PFSK-1 (cell line): ENCODE results near the gene NPW.

Experiments
- FOXP2 ChIP-seq: optimal IDR thresholded peaks from 2 replicates; pipeline ENCODE3; 2011; ENCODE audit warnings: borderline replicate concordance, control low read depth, inconsistent platforms; ENCODE audit not compliant: insufficient read depth; ENCODE audit errors: extremely low read length, extremely low read depth
- POLR2AphosphoS5 ChIP-seq: IDR thresholded peaks from 2 replicates; pipeline ENCODE4 v1.6.1; 2012; ENCODE audit warnings: low read depth, mild to moderate bottlenecking, control low read depth, low read length, moderate library complexity
- SIN3A ChIP-seq: IDR thresholded peaks from 2 replicates; pipeline ENCODE4 v1.6.1; 2012; ENCODE audit warnings: mild to moderate bottlenecking, low read length, moderate library complexity, borderline replicate concordance; ENCODE audit not compliant: insufficient read depth
- TAF1 ChIP-seq: IDR thresholded peaks from 2 replicates; pipeline ENCODE4 v1.6.1; 2012; ENCODE audit warnings: low read length, control low read depth, borderline replicate concordance; ENCODE audit not compliant: insufficient read depth
- TF ChIP-seq, protein P1 (sequence below), 2 experiments: IDR thresholded peaks; 2 replicates each; pipeline versions ENCODE4 v1.6.1 to v1.8.0; 2011 to 2012; ENCODE audit warnings: low read depth in 2 of 2, low read length in 2 of 2, control low read depth in 1 of 2, inconsistent platforms in 1 of 2, mild to moderate bottlenecking in 1 of 2, moderate library complexity in 1 of 2; ENCODE audit not compliant: insufficient read depth in 1 of 2

Gene NPW

DNA sequence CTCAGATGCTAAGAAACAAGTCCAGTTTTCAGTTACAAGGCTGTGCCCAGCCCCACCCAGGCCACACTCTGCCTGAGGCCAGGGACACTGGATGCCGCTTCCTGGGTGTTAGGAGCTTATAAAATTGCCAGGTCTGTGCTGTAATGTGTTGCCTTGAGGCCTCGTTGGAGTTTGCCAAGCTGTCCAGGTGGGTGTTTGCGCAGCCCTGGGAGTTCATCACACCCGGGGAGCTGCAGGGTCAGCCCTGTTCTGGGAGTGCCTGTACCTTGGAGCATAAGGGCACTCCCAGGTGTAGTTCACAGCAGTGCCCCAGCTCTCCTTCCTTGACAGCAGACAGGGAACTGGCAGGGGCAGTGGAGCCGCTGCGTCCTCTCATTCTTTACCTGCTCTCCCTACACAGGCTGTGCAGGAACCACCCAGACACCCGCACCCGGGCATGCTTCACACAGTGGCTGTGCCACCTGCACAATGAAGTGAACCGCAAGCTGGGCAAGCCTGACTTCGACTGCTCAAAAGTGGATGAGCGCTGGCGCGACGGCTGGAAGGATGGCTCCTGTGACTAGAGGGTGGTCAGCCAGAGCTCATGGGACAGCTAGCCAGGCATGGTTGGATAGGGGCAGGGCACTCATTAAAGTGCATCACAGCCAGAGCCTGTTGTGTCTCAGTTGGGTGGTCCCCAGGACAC, 34.0 kb upstream of the NPW start:
- no peak for TF ChIP-seq POLR2AphosphoS5
- TF ChIP-seq SIN3A: no peak

DNA sequence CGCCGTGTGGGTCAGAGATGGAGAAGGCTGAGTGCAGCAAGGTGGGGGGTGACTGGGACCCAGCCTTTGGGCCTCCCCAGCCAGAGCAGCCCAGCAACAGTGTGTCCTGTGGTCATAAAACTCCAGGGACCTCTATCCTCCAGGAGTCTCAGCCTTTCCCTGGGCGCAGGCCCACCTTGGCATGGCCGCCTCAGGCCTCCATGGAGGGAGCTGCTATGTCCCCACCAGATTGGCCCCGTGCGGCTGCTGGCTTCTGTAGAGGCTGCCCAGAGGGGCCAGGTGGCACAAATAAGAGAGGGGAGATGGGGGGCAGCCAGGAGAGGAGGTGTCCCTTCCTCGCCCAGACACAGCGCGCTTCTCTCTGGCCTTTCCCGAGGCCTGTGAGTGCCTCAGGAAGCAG, 32.4 kb upstream of the NPW start:
- TF ChIP-seq, protein P1, sequence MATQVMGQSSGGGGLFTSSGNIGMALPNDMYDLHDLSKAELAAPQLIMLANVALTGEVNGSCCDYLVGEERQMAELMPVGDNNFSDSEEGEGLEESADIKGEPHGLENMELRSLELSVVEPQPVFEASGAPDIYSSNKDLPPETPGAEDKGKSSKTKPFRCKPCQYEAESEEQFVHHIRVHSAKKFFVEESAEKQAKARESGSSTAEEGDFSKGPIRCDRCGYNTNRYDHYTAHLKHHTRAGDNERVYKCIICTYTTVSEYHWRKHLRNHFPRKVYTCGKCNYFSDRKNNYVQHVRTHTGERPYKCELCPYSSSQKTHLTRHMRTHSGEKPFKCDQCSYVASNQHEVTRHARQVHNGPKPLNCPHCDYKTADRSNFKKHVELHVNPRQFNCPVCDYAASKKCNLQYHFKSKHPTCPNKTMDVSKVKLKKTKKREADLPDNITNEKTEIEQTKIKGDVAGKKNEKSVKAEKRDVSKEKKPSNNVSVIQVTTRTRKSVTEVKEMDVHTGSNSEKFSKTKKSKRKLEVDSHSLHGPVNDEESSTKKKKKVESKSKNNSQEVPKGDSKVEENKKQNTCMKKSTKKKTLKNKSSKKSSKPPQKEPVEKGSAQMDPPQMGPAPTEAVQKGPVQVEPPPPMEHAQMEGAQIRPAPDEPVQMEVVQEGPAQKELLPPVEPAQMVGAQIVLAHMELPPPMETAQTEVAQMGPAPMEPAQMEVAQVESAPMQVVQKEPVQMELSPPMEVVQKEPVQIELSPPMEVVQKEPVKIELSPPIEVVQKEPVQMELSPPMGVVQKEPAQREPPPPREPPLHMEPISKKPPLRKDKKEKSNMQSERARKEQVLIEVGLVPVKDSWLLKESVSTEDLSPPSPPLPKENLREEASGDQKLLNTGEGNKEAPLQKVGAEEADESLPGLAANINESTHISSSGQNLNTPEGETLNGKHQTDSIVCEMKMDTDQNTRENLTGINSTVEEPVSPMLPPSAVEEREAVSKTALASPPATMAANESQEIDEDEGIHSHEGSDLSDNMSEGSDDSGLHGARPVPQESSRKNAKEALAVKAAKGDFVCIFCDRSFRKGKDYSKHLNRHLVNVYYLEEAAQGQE (IDR thresholded peaks at IDR 0.05; ENCODE audit: insufficient read depth in 1 of 2, low read depth in 2 of 2, low read length in 2 of 2): no peak

DNA sequence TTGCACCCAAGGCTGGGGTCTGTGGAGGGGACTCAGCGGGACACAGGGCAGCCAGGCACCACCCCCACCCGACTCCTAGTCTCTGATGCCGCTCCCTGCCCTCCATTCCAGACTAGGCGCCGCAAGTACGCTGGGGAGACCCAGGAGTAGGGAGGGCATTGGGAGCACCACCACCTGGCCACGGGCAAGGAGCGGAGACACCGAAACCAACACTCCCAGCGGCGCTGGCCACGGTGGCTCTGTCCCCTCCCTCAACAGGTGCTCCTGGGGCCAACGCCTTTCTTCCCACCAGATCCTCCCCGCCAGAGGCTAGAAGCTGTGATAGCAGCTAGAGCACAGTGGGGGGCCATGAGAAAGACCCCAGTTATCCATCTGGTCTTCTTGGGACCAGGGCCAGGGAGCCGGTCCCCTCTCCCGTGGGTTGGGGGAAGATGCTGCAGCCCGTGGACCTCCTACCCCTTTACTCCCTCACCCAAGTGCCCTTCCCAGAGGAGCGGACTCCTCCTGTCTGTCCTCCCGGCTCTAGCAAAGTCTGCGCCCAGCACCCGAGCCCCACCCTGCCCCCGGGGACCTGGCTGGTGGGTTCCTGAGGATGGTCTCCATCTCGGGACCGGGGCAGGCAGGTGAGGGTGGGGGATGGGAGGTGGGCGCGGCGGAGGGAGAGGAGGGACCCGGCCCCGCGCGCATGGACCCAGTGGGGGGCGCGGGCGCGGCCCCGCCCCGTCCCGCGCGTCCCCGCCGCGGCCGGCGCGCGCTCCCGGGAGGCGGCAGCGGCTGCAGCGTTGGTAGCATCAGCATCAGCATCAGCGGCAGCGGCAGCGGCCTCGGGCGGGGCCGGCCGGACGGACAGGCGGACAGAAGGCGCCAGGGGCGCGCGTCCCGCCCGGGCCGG, 30.1 kb upstream of the NPW start, which contains the start of gene SYNGR3:
Gene SYNGR3, plus strand, starts transcription at position 762 of the 892 bp plus-strand sequence. CDS start 133 bp downstream, outside the sequence.
- TF ChIP-seq SIN3A (no peak), TAF1 (no peak), POLR2AphosphoS5 (no peak), FOXP2 (no peak)
- TF ChIP-seq, protein P1 (IDR thresholded peaks at IDR 0.05; ENCODE audit: insufficient read depth in 1 of 2, low read depth in 2 of 2, low read length in 2 of 2): no peak

DNA sequence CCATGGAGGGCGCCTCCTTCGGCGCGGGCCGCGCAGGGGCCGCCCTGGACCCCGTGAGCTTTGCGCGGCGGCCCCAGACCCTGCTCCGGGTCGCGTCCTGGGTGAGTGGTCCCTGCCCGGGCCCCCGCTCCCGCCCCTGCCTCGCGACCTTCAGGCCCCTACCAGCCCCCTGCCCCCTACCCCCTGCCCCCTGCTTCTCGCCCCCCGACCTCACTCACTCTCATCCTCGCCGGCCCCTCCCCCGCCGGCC, 29.6 kb upstream of the NPW start:
- TF ChIP-seq POLR2AphosphoS5: no peak
- TF ChIP-seq, protein P1 (IDR thresholded peaks at IDR 0.05; ENCODE audit: insufficient read depth in 1 of 2, low read depth in 2 of 2, low read length in 2 of 2): no peak
- no peak for TF ChIP-seq FOXP2
- TF ChIP-seq SIN3A: no peak
- no peak for TF ChIP-seq TAF1

DNA sequence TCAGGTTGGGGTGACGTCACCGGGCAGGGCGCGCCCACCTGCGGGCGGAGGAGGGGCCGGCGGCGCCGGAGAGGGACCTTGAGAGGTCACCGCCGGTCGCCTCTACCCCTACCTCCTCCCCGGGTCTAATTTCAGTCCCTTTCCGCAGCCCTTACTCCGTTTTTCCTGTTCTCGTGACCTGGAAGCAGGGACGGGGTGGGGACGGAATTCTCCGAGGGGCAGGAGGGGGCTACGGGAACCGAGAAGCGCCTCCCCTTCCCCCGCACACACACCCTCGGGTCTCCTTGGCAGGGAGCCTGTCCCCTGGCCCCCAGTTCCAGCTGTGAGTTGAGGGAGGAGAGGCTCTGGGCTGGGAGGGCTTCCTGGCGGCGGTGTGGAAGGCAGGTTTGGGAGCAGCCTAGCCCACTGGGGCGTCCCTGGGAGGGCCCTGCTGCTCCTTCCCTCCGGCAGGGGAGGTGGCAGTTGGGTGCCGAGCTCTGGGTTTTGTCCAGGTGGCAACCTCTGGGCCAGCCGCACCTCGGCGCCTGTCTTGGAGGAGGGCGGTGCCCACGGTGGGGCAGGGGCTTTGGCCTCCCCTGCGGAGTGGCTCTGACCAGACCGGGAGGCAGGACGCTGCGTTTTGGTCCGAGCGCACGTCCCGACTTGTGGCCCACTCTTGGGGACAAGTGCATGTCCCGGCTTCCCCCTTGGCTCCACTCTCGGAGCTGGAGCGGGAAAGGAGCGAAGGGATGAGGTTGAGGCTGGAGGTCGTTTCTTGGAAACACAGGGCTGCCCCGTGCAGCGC, 29.0 kb upstream of the NPW start:
- TF ChIP-seq, protein P1 (IDR thresholded peaks at IDR 0.05; ENCODE audit: insufficient read depth in 1 of 2, low read depth in 2 of 2, low read length in 2 of 2): no peak
- TF ChIP-seq SIN3A (no peak), POLR2AphosphoS5 (no peak), TAF1 (no peak), FOXP2 (no peak)
